SU-DHL-6 (cell line): ENCODE results near the gene AFF4.

Source experiments
- H2AFZ ChIP-seq: fragments of 200-600 bp; sonication (generic); 2 replicates; pipeline ENCODE4 v1.6.1; 2014; ENCODE audit warnings: low read depth, mild to moderate bottlenecking, moderate library complexity, mixed read lengths, antibody characterized with exemption, low read length; ENCODE audit not compliant: severe bottlenecking
- H3F3A ChIP-seq: fragments of 200-600 bp; shearing (Covaris generic); 2 replicates; pipeline ENCODE4 v1.6.0; 2016; ENCODE audit warnings: antibody characterized with exemption, mild to moderate bottlenecking; ENCODE audit not compliant: insufficient read depth
- H3K27ac ChIP-seq: fragments of 200-600 bp; sonication (generic); 2 replicates; pipeline ENCODE4 v1.5.1; 2016; ENCODE audit warnings: low read depth, mild to moderate bottlenecking, low read length, moderate library complexity, mixed read lengths
- H3K27me3 ChIP-seq: fragments of 200-600 bp; sonication (generic), shearing (Covaris generic); 2 replicates; pipeline ENCODE4 v1.6.0; 2014; ENCODE audit warnings: mild to moderate bottlenecking, low read length
- H3K36me3 ChIP-seq: fragments of 200-600 bp; sonication (generic); 2 replicates; pipeline ENCODE4 v1.6.1; 2014; ENCODE audit warnings: mild to moderate bottlenecking, low read length, mixed read lengths
- H3K4me2 ChIP-seq: fragments of 300-600, 200-600 bp; shearing (Covaris generic), sonication (generic); 2 replicates; pipeline ENCODE4 v1.6.0; 2014; ENCODE audit warnings: low read length, low read depth, mild to moderate bottlenecking; ENCODE audit not compliant: poor library complexity, severe bottlenecking
- H3K4me3 ChIP-seq: fragments of 200-600 bp; sonication (generic); 2 replicates; pipeline ENCODE4 v1.5.1; 2014; ENCODE audit warnings: antibody characterized with exemption, low read length, mild to moderate bottlenecking, mixed read lengths; ENCODE audit not compliant: insufficient read depth, poor library complexity, severe bottlenecking
- H3K79me2 ChIP-seq: fragments of 200-600 bp; sonication (generic); 2 replicates; pipeline ENCODE4 v1.6.1; 2014; ENCODE audit warnings: mild to moderate bottlenecking, low read length, moderate library complexity; ENCODE audit not compliant: insufficient read depth
- H3K9ac ChIP-seq: fragments of 200-600 bp; sonication (generic); 2 replicates; pipeline ENCODE4 v1.7.0; 2014; ENCODE audit warnings: mild to moderate bottlenecking, low read length
- H3K9me2 ChIP-seq: fragments of 200-600 bp; sonication (generic); replicated peaks from 2 replicates; pipeline ENCODE4 v1.6.1; 2014; ENCODE audit warnings: low read length; ENCODE audit not compliant: insufficient read depth
- H3K9me3 ChIP-seq: fragments of 200-600 bp; sonication (generic); 2 replicates; pipeline ENCODE4 v1.6.1; 2014; ENCODE audit warnings: low read length, mixed read lengths; ENCODE audit not compliant: insufficient read depth
- H4K20me1 ChIP-seq: fragments of 200-600 bp; sonication (generic); 2 replicates; pipeline ENCODE4 v1.6.1; 2014; ENCODE audit warnings: low read depth, mild to moderate bottlenecking, antibody characterized with exemption, low read length, moderate library complexity, mixed read lengths
- CTCF ChIP-seq: fragments of 200-600 bp; sonication (generic); IDR thresholded peaks from one replicate; pipeline ENCODE4 v1.5.1; 2017; ENCODE audit warnings: antibody characterized with exemption, mild to moderate bottlenecking, low read length, moderate library complexity; ENCODE audit not compliant: insufficient read depth, poor library complexity, severe bottlenecking
- EZH2phosphoT487 ChIP-seq: fragments of 200-600 bp; sonication (generic), shearing (Covaris generic); conservative IDR thresholded peaks from 2 replicates; pipeline ENCODE4 v1.6.1; 2018; ENCODE audit warnings: mild to moderate bottlenecking, antibody characterized with exemption, low read length, moderate library complexity, mixed read lengths

The AFF4 gene

DNA sequence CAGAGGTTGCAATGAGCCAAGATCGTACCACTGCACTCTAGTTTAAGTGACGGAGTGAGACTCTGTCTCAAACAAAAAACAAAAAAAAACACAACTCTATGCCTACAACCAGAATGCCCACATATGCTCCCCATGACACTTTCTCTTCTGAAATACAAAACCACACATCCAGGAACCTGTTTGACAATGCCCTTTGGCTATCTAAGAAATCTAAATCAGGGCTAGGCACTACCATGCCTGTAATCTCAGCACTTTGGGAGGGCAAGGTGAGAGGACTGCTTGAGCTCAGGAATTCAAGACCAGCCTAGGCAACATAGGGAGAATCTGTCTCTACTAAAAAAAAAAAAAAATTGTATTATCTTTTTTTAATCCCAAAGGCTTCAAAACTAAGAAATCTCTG is 10.6 kb downstream of the AFF4 start:
- TF ChIP-seq EZH2phosphoT487 (no peak), CTCF (no peak)
- Histone ChIP-seq H3K9me2 (no peaks in the 10 kb centered on the region), H3K79me2 (peaks cover 79% of the 10 kb centered on the region), H3K4me3 (no peak overlapping the region), H3K27ac (no peak overlapping the region), H3K36me3 (no peaks in the 10 kb centered on the region), H3K4me2 (no peak overlapping the region), H3F3A (no peaks in the 10 kb centered on the region), H3K9ac (no peak overlapping the region), H3K9me3 (no peaks in the 10 kb centered on the region), H2AFZ (no peak overlapping the region), H3K27me3 (no peaks in the 10 kb centered on the region), H4K20me1 (no peaks in the 10 kb centered on the region; the same call in 1 of the 2 replicates)

DNA sequence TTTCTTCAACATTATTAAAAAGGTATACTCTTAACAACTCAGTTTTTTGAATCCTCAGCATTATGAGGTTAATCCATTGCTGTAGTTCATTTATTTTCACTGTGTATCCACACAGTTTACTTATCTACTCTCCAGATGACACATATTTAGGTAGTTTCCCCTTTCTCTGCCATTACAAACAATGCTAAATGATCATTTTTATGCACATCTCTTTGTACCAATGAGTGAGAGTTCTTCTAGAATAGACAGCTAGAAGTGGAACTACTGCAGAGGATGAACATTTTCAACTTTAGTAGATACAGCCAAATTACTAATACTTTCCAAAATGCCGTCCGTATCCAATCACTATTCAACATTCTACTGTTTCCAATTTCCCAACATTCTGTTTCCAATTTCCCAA is 11.5 kb downstream of the AFF4 start:
- Histone ChIP-seq H3K27ac (no peak overlapping the region), H3K4me2 (no peak overlapping the region), H2AFZ (no peak overlapping the region), H3F3A (no peaks in the 10 kb centered on the region), H3K27me3 (no peaks in the 10 kb centered on the region), H3K4me3 (no peak overlapping the region), H3K36me3 (no peaks in the 10 kb centered on the region), H3K9me3 (no peaks in the 10 kb centered on the region), H3K79me2 (peaks cover 79% of the 10 kb centered on the region), H3K9me2 (no peaks in the 10 kb centered on the region), H3K9ac (no peak overlapping the region), H4K20me1 (peaks cover 2% of the 10 kb centered on the region; the same call in 1 of the 2 replicates)
- TF ChIP-seq EZH2phosphoT487 (no peak), CTCF (no peak)

DNA sequence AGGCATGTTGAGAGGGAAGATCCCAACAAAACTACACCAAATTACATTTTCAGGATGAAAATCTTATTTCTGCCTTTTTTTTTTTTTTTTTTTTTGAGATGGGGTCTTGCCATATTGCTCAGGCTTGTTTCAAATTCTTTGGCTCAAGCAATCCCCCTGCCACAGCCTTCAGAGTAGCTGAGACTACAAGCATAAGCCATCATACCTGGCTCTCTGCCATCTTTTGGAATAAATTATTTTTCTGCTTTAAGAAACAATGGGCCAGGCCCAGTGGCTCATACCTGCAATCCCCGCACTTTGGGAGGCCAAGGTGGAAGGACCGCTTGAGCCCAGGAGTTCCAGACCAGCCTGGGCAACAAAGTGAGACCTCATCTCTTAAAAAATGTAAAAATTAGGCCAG is 14.3 kb downstream of the AFF4 start:
- Histone ChIP-seq H3K9ac (no peak overlapping the region), H3K9me2 (no peaks in the 10 kb centered on the region), H3K79me2 (peaks cover 86% of the 10 kb centered on the region), H3F3A (no peaks in the 10 kb centered on the region), H3K9me3 (no peaks in the 10 kb centered on the region), H4K20me1 (peaks cover 7% of the 10 kb centered on the region; the same call in 1 of the 2 replicates), H3K27me3 (no peaks in the 10 kb centered on the region), H3K27ac (no peak overlapping the region), H3K4me3 (no peak overlapping the region), H2AFZ (no peak overlapping the region), H3K36me3 (no peaks in the 10 kb centered on the region), H3K4me2 (no peak overlapping the region)
- no peak for TF ChIP-seq CTCF
- no peak for TF ChIP-seq EZH2phosphoT487
